ENCODE measurements around the gene NOTUM. TPM values are rescaled to one million over a fixed set of nuclear protein-coding genes. Genes with fewer than 3 reads are reported as not detected.

Gene NOTUM
- total RNA-seq, 8 experiments from 2014 or later: 0.08 to 1.3 (median 0.40) TPM; not detected in 2

DNA sequence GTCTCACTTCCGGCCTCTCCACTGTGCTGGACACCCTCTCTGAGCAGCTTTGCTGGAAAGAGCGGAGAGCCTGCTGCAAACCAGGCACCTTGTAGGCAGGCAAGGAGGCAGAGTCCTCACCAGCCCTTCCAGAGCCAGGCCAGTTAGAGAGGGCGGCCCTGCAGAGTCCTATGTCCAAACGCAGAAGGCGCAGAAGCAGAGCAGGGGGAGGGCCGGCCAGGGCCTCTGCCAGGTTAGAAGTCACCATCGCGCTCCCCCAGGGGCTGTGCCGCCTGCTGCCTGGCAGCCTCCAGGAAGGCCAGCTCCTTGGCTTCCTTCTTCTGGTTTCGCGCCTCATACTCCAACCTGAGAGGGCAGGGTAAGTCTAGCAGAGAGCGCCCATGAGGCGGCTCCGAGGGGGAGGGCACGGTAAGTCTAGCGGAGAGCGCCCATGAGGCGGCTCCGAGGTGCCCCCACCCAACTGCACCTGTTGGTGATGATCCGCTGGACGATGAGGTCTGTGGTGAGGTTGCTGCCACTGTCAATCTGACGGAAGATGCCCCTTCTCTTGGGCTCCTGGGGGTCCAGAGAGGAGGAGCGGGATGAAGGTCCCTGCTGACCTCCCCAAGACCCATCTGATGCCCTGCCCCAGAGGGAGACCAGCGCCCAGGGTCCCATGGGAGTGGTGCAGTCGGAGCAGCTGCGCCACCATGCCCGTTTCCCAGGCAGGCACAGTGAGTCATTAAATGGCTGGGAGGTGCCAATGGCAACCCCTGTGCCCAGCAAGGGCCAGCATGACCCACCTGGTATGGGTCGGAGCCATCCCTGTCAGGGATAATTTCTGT is 56.2 kb downstream of the NOTUM start:
- Histone ChIP-seq H3K4me3 (no peak overlapping the region), H3K27ac (no peak overlapping the region), H3K4me1 (replicated peaks in 1 of 2) (peaks cover 5 to 6% of the 10 kb centered on the region in 2 donors)
- in situ Hi-C loops (cut with MboI; ENCODE audit: low pct_unique_long_range_greater_than_20kb in 2 of 9, low sequenced_read_pairs in 9 of 9, unreplicated experiment in 9 of 9): no loop called here
- ATAC-seq (replicated peaks in 6 of 8): no peak
- 80 to 100% (median 80%) methylated on average over 1 to 2 of the region's 28 CpGs; no CpG with 5 or more reads in 7 of the 10 experiments for WGBS, 10 experiments

DNA sequence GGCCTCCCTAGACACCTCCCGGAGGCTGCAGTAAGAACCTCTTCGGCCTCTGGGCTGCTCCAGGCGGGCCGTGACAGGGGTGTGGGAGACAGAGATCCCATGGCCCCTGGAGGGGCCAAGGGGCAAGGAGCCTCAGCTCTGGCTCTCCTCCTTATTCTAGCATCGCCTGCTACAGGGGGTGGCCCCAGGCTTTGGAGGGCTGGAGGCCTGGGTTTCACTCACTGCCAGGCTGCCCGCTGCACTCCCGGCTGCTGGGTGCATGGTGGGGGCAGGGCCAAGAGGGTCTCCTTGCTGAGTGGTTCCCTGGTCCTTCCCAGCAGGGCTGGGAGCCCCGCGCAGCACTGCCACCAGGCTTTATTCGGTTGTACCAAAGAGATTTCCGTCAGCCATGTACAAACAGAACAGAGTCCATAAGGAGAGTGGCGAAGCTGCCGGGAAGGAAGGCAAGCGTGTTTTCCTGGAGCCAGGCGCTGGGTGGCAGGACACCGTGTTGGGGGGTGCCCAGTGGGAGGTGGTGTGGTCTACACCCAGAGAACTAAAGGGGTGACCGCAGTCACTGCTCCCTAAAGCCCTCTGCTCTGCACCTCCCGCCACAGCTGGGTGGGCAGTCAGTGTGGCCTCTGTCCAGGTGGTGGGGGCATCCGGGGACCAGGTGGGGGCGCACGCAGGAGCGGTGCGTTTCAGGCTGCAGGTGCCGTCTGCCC is 56.9 kb downstream of the NOTUM start:
- ATAC-seq (replicated peaks in 6 of 8): no peak
- no peak overlapping the region for H3K4me3 ChIP-seq
- in situ Hi-C loops (cut with MboI; ENCODE audit: low pct_unique_long_range_greater_than_20kb in 2 of 9, low sequenced_read_pairs in 9 of 9, unreplicated experiment in 9 of 9): no loop called here
- 87 to 100% (median 90%) methylated on average over 1 to 5 of the region's 24 CpGs; no CpG with 5 or more reads in 5 of the 10 experiments for WGBS, 10 experiments
- no peak overlapping the region for H3K27ac ChIP-seq
- peaks cover 4% of the 10 kb centered on the region in 2 donors for H3K4me1 ChIP-seq (replicated peaks in 1 of 2)

DNA sequence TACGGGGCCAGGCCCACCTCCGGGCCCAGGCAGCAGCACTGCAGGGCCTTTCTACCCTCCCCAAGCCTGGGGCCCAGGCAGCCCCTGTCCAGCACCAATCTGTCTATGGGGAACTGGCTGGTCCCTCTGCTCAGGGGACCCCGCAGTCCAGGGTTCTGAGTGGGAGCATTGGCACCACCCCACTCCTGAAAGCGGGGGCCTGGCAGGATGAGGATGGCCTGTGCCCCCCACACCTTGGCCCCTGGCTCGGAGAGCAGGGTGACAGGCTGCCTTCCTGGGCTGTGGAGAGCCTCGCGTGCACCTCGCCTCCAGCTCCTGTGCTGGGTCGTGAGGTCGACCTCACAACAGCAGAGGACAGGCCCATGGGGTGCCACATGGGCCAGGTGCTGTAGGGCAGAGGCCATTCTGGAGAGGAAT is 57.6 kb downstream of the NOTUM start:
- WGBS, 10 experiments: 55 to 100% (median 80%) methylated on average over 1 to 5 of the region's 10 CpGs; no CpG with 5 or more reads in 4 of the 10 experiments
- no peak overlapping the region for H3K4me3 ChIP-seq
- no peak for ATAC-seq (replicated peaks in 6 of 8)
- H3K4me1 ChIP-seq (replicated peaks in 1 of 2): peaks cover 4% of the 10 kb centered on the region in 2 donors
- no peak overlapping the region for H3K27ac ChIP-seq
- in situ Hi-C loops (cut with MboI; ENCODE audit: low pct_unique_long_range_greater_than_20kb in 2 of 9, low sequenced_read_pairs in 9 of 9, unreplicated experiment in 9 of 9): no loop called here

DNA sequence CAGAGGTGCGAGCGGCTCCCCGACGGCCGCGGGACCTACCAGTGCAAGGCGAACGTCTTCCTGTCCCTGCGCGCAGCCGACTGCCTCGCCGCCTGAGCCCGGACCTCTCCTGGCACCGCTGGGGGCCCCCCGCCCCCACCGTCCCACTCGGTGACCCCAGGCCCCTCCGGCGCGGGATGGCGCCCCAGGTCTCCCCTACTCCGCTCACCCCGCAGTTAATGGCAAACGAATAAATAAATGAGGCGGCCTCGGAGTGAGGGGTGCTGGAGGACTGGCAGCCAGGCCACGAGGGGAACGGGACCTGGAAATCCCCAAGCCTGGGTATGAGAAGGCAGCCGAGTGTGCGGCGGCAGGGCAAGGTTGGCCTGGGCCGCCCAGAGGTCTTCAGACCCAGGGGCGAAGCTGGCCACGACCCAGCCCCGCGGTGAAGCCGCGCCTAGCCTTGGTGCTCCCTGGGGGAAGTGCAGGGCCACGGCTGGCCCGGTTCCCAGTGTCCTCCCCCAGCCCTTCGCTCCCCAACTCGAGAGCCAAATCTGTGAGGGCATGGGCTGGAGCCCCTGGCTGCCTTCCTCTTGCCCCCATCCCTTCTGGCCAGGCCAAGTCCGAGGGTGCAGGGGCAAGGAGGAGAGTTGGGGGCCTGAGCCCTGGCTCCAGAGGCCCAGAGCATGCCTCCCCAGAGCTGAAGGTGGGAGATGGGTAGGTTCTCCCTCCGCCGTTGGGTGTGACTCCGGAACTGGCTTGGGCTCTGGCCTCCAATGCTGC is 58.2 kb downstream of the NOTUM start:
- H3K4me3 ChIP-seq: peak overlapping the region in 2 of 5 donors; percentile 26 to 29
- peak in 3 of 8 experiments; percentile 3 to 6 (median 5) for ATAC-seq (replicated peaks in 6 of 8)
- peaks cover 4% of the 10 kb centered on the region in 2 donors for H3K4me1 ChIP-seq (replicated peaks in 1 of 2)
- 54 to 80% methylated on average over 1 to 3 of the region's 47 CpGs; no CpG with 5 or more reads in 8 of the 10 experiments for WGBS, 10 experiments
- no peak overlapping the region for H3K27ac ChIP-seq
- in situ Hi-C loops (cut with MboI; ENCODE audit: low pct_unique_long_range_greater_than_20kb in 2 of 9, low sequenced_read_pairs in 9 of 9, unreplicated experiment in 9 of 9): no loop called here

Other genes starting within 250 kb of the NOTUM start
- 10 to 100 TPM in 3 of 8 experiments, 1 to 10 TPM in 5; 2.4 to 24.9 (median 5.0) TPM for gene SLC25A10, start 248.9 kb downstream of the NOTUM start, total RNA-seq
- gene GCGR, start 157.0 kb downstream of the NOTUM start, total RNA-seq: under 1 TPM in 4 of 8 experiments, not detected in 4; 0.14 to 0.66 (median 0.32) TPM
- 100 to 1,000 TPM in 4 of 8 experiments, 10 to 100 TPM in 4; 18.1 to 139 (median 101) TPM for gene MCRIP1, start 127.9 kb downstream of the NOTUM start, total RNA-seq
- gene PPP1R27, start 126.1 kb downstream of the NOTUM start, total RNA-seq: 1 to 10 TPM in 4 of 8 experiments, under 1 TPM in 3, not detected in 1; 0.73 to 1.3 (median 1.1) TPM
- gene P4HB, start 100.7 kb downstream of the NOTUM start, total RNA-seq: 100 to 1,000 TPM; 116 to 461 (median 257) TPM
- gene ARHGDIA, start 89.8 kb downstream of the NOTUM start, total RNA-seq: 100 to 1,000 TPM in 5 of 8 experiments, 10 to 100 TPM in 3; 44.7 to 276 (median 151) TPM
- gene ALYREF, start 69.6 kb downstream of the NOTUM start, total RNA-seq: 100 to 1,000 TPM in 3 of 8 experiments, 10 to 100 TPM in 5; 52.7 to 176 (median 78.1) TPM
- gene ANAPC11, start 69.5 kb downstream of the NOTUM start, total RNA-seq: 100 to 1,000 TPM in 6 of 8 experiments, 10 to 100 TPM in 2; 80.4 to 181 (median 120) TPM
- under 1 TPM in 7 of 8 experiments, not detected in 1; 0.15 to 0.92 (median 0.43) TPM for gene NPB, start 58.9 kb downstream of the NOTUM start, total RNA-seq
- 10 to 100 TPM; 11.3 to 40.6 (median 16.0) TPM for gene PCYT2, start 49.8 kb downstream of the NOTUM start, total RNA-seq
- 10 to 100 TPM in 7 of 8 experiments, 1 to 10 TPM in 1; 7.2 to 37.9 (median 14.5) TPM for gene SIRT7, start 43.0 kb downstream of the NOTUM start, total RNA-seq
- 10 to 100 TPM in 5 of 8 experiments, 1 to 10 TPM in 3; 6.6 to 23.9 (median 15.4) TPM for gene MAFG, start 33.5 kb downstream of the NOTUM start, total RNA-seq
- 10 to 100 TPM; 31.5 to 97.7 (median 54.0) TPM for gene PYCR1, start 23.9 kb downstream of the NOTUM start, total RNA-seq
- 1 to 10 TPM in 2 of 8 experiments, under 1 TPM in 6; 0.10 to 1.4 (median 0.47) TPM for gene MYADML2, start 14.0 kb downstream of the NOTUM start, total RNA-seq
- 10 to 100 TPM; 17.3 to 35.1 (median 26.7) TPM for gene ASPSCR1, start 16.4 kb upstream of the NOTUM start, total RNA-seq
- gene CENPX, start 61.7 kb upstream of the NOTUM start, total RNA-seq: 100 to 1,000 TPM in 1 of 8 experiments, 10 to 100 TPM in 7; 40.6 to 116 (median 53.3) TPM
- 10 to 100 TPM in 5 of 8 experiments, 1 to 10 TPM in 3; 2.8 to 18.1 (median 10.7) TPM for gene LRRC45, start 62.1 kb upstream of the NOTUM start, total RNA-seq
- 10 to 100 TPM in 6 of 8 experiments, 1 to 10 TPM in 2; 1.8 to 92.9 (median 52.3) TPM for gene RAC3, start 70.5 kb upstream of the NOTUM start, total RNA-seq
- 10 to 100 TPM; 55.7 to 94.5 (median 80.7) TPM for gene DCXR, start 76.5 kb upstream of the NOTUM start, total RNA-seq
- gene RFNG, start 90.6 kb upstream of the NOTUM start, total RNA-seq: 10 to 100 TPM; 19.3 to 38.6 (median 28.5) TPM
- 10 to 100 TPM; 54.6 to 97.9 (median 78.2) TPM for gene GPS1, start 90.7 kb upstream of the NOTUM start, total RNA-seq
- gene DUS1L, start 104.6 kb upstream of the NOTUM start, total RNA-seq: 10 to 100 TPM; 32.3 to 91.1 (median 47.2) TPM
- gene FASN, start 137.0 kb upstream of the NOTUM start, total RNA-seq: 100 to 1,000 TPM in 4 of 8 experiments, 10 to 100 TPM in 4; 32.4 to 333 (median 89.0) TPM